ENCODE measurements around the gene DNMT3A. TPM values are rescaled to one million over a fixed set of nuclear protein-coding genes. Genes with fewer than 3 reads are reported as not detected.

Gene DNMT3A
- total RNA-seq, 1 experiment from 2014 or later, result 215 TPM

DNA sequence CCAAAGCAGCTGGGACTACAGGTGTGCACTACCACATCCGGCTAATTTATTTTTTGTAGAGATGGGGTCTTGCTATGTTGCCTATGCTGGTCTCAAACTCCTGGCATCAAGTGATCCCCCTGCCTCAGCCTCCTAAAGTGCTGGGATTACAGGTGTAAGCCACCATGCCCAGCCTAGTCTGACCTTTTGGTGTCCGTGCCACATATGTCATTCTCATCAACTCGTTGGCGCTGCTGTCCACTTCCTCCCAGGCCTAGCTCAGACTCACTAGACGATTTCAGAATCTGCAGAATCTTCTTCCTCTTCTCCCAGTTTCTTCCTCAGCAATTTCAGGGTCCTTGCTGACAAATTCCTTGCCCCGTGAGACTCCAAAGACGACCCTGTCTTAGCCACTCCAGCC is 39.8 kb upstream of the DNMT3A start:
- Mint-ChIP-seq H3K9me3 (peaks cover 8 to 11% of the 10 kb centered on the region in 2 experiments; a peak in 4 of 5 replicates), H3K27me3 (ENCODE audit: low read depth) (peaks cover 20% of the 10 kb centered on the region), H3K4me1 (peaks cover 10 to 11% of the 10 kb centered on the region in 2 experiments), H3K27ac (peak overlapping the region in 1 of 3 experiments; percentile 30; a peak in 1 of 7 replicates), H3K4me3 (no peak overlapping the region), H3K36me3 (ENCODE audit: insufficient read depth in 1 of 3, low read depth in 3 of 3) (peaks cover 6 to 12% (median 8%) of the 10 kb centered on the region in 3 experiments)
- H3K9ac ChIP-seq (ENCODE audit: extremely low read depth, insufficient read length, low read length), result no peak overlapping the region
- H2BK15ac ChIP-seq (ENCODE audit: low read depth, low read length), result no peak overlapping the region
- no peak overlapping the region for H3K23ac ChIP-seq (ENCODE audit: insufficient read length, low read depth, low read length)
- no peaks in the 10 kb centered on the region for H3K27me3 ChIP-seq (ENCODE audit: insufficient read depth, low read length)
- no peak overlapping the region for H2BK120ac ChIP-seq (ENCODE audit: low read depth, low read length, poor library complexity, severe bottlenecking)
- H3K4me2 ChIP-seq (ENCODE audit: insufficient read depth, insufficient read length, low read length), result no peak overlapping the region
- H2BK20ac ChIP-seq (ENCODE audit: low read depth, low read length, poor library complexity, severe bottlenecking), result no peak overlapping the region
- no peak overlapping the region for H4K5ac ChIP-seq (ENCODE audit: insufficient read length, low read depth, low read length)
- H3K79me2 ChIP-seq (ENCODE audit: insufficient read depth, low read length), result no peaks in the 10 kb centered on the region
- H3K9me3 ChIP-seq (ENCODE audit: control insufficient read depth, low read depth, low read length), result no peaks in the 10 kb centered on the region
- H2AFZ ChIP-seq (ENCODE audit: low read length), result no peak overlapping the region
- H3K56ac ChIP-seq (ENCODE audit: insufficient read length, low read depth, low read length), result no peak overlapping the region
- H2BK12ac ChIP-seq (ENCODE audit: insufficient read length, low read depth, low read length), result no peak overlapping the region
- no peak overlapping the region for H2BK5ac ChIP-seq (ENCODE audit: insufficient read length, low read length)
- no peak overlapping the region for H2AK5ac ChIP-seq (ENCODE audit: insufficient read length, low read length)
- no peak overlapping the region for H3K14ac ChIP-seq (ENCODE audit: insufficient read depth, low read length)
- H3K4ac ChIP-seq (ENCODE audit: low read depth, low read length), result no peak overlapping the region
- no peaks in the 10 kb centered on the region for H3K4me1 ChIP-seq (ENCODE audit: insufficient read depth, low read length)
- no CpG with 5 or more reads among the region's 7 CpGs for WGBS (ENCODE audit: extremely low coverage, insufficient read length, low lambda C conversion rate)
- no peaks in the 10 kb centered on the region for H3K23me2 ChIP-seq (ENCODE audit: insufficient read length, low read depth, low read length, poor library complexity, severe bottlenecking)
- H4K20me1 ChIP-seq (ENCODE audit: control insufficient read depth, insufficient read depth, insufficient read length), result no peaks in the 10 kb centered on the region
- H4K8ac ChIP-seq (replicated peaks; ENCODE audit: insufficient read length, low read depth, low read length), result no peak overlapping the region
- H4K91ac ChIP-seq (ENCODE audit: insufficient read length, low read depth, low read length), result no peak overlapping the region
- no peak for DNase-seq
- H3K79me1 ChIP-seq (ENCODE audit: insufficient read depth, low read depth, low read length, poor library complexity, severe bottlenecking), result no peaks in the 10 kb centered on the region
- TF ChIP-seq, protein P1, sequence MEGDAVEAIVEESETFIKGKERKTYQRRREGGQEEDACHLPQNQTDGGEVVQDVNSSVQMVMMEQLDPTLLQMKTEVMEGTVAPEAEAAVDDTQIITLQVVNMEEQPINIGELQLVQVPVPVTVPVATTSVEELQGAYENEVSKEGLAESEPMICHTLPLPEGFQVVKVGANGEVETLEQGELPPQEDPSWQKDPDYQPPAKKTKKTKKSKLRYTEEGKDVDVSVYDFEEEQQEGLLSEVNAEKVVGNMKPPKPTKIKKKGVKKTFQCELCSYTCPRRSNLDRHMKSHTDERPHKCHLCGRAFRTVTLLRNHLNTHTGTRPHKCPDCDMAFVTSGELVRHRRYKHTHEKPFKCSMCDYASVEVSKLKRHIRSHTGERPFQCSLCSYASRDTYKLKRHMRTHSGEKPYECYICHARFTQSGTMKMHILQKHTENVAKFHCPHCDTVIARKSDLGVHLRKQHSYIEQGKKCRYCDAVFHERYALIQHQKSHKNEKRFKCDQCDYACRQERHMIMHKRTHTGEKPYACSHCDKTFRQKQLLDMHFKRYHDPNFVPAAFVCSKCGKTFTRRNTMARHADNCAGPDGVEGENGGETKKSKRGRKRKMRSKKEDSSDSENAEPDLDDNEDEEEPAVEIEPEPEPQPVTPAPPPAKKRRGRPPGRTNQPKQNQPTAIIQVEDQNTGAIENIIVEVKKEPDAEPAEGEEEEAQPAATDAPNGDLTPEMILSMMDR (conservative IDR thresholded peaks at IDR 0.05), result no peak
- no peak overlapping the region for H3K27ac ChIP-seq (ENCODE audit: insufficient read length, low read depth, low read length)
- H3K18ac ChIP-seq (ENCODE audit: insufficient read length, low read depth, low read length), result no peak overlapping the region
- H3T11ph ChIP-seq (ENCODE audit: low read length), result no peak overlapping the region

Measured in H9 (cell line).